SK-N-SH (cell line): Measurements from ENCODE around the gene TEX52. TPM values are rescaled to one million over a fixed set of nuclear protein-coding genes. Genes with fewer than 3 reads are reported as not detected.

Experiments
- CTCF ChIA-PET: fragments of 300-600, 350-600 bp; formaldehyde crosslinking; extraction: SDS; loops from one replicate; lab custom pipeline; 2021; lab: Yijun Ruan, JAX
- POLR2A ChIA-PET: fragments of 350-600 bp; sonication (Branson Sonifier 250); formaldehyde crosslinking; extraction: SDS; loops from one replicate; lab custom pipeline; 2020; ENCODE audit warnings: antibody characterized with exemption, inconsistent platforms; lab: Yijun Ruan, JAX
- DNase-seq: peaks from one replicate; pipeline ENCODE4 v3.0.0; 2012
- H2AFZ ChIP-seq: fragments of 200-600 bp; sonication (generic); 2 replicates; pipeline ENCODE4 v1.8.1; 2016; ENCODE audit warnings: antibody characterized with exemption, mild to moderate bottlenecking, low read depth
- H3F3A ChIP-seq: fragments of 200-600 bp; sonication (generic); replicated peaks from 2 replicates; pipeline ENCODE3; 2016; ENCODE audit warnings: antibody characterized with exemption, mild to moderate bottlenecking; ENCODE audit not compliant: insufficient read depth
- H3K27ac ChIP-seq, 2 experiments: fragments of 200-500 bp in 1 of 2; fragments of 200-600 bp in 1 of 2; sonication (Bioruptor generic) in 1 of 2; sonication (generic), shearing (Covaris generic) in 1 of 2; 2 replicates each; pipeline versions ENCODE4 v1.5.1 to v1.6.1; 2014 to 2016; ENCODE audit warnings: low read depth in 2 of 2, inconsistent platforms in 1 of 2, low read length in 1 of 2, mild to moderate bottlenecking in 1 of 2, mixed read lengths in 1 of 2
- H3K27me3 ChIP-seq: fragments of 200-600 bp; sonication (generic), shearing (Covaris generic); 2 replicates; pipeline ENCODE4 v1.6.1; 2016; ENCODE audit warnings: mixed run types; ENCODE audit not compliant: insufficient read depth
- H3K36me3 ChIP-seq, 2 experiments: fragments of 200-500 bp in 1 of 2; fragments of 200-600 bp in 1 of 2; sonication (Bioruptor generic) in 1 of 2; sonication (generic) in 1 of 2; replicated peaks in 1 of 2; 2 replicates each; pipeline versions ENCODE3 to v1.5.1; 2014 to 2016; ENCODE audit warnings: low read length in 1 of 2, mild to moderate bottlenecking in 1 of 2; ENCODE audit not compliant: insufficient read depth in 2 of 2, control insufficient read depth in 1 of 2
- H3K4me1 ChIP-seq, 2 experiments: fragments of 200-500 bp in 1 of 2; fragments of 200-600 bp in 1 of 2; sonication (Bioruptor generic) in 1 of 2; sonication (generic), shearing (Covaris generic) in 1 of 2; 2 replicates each; pipeline versions ENCODE4 v1.5.1 to v1.6.1; 2014 to 2016; ENCODE audit warnings: low read depth in 1 of 2, low read length in 1 of 2, mixed run types in 1 of 2; ENCODE audit not compliant: insufficient read depth in 2 of 2, control insufficient read depth in 1 of 2
- H3K4me2 ChIP-seq: fragments of 200-600 bp; sonication (generic), shearing (Covaris generic); 2 replicates; pipeline ENCODE4 v1.6.1; 2017; ENCODE audit warnings: mixed run types
- H3K4me3 ChIP-seq, 2 experiments: fragments of 200-500 bp in 1 of 2; fragments of 200-600 bp in 1 of 2; sonication (Bioruptor generic) in 1 of 2; sonication (generic), shearing (Covaris generic) in 1 of 2; 2 replicates each; pipeline versions ENCODE4 v1.5.1 to v1.8.1; 2014 to 2016; ENCODE audit warnings: low read depth in 2 of 2, inconsistent platforms in 1 of 2, low read length in 1 of 2, mild to moderate bottlenecking in 1 of 2, mixed read lengths in 1 of 2, moderate library complexity in 1 of 2
- H3K79me2 ChIP-seq: fragments of 200-600 bp; sonication (generic); 2 replicates; pipeline ENCODE4 v1.8.1; 2017; ENCODE audit warnings: mild to moderate bottlenecking; ENCODE audit not compliant: insufficient read depth
- H3K9ac ChIP-seq: fragments of 200-600 bp; sonication (generic); 2 replicates; pipeline ENCODE4 v1.6.1; 2017; ENCODE audit warnings: mixed run types
- H3K9me2 ChIP-seq: fragments of 200-600 bp; sonication (generic); 2 replicates; pipeline ENCODE4 v1.6.1; 2017; ENCODE audit warnings: mixed run types
- H3K9me3 ChIP-seq: fragments of 200-600 bp; sonication (generic); 2 replicates; pipeline ENCODE4 v1.6.1; 2017; ENCODE audit warnings: mixed run types, mild to moderate bottlenecking, moderate library complexity
- H4K20me1 ChIP-seq: fragments of 200-600 bp; sonication (generic); 2 replicates; pipeline ENCODE4 v1.6.1; 2017; ENCODE audit warnings: mild to moderate bottlenecking, mixed run types; ENCODE audit not compliant: insufficient read depth
- CHD2 ChIP-seq: fragments of 150-350 bp; IDR thresholded peaks from 2 replicates; pipeline ENCODE4 v1.6.1; 2018; ENCODE audit warnings: low read length; ENCODE audit not compliant: partially characterized antibody
- CTCF ChIP-seq: fragments of 200-600 bp; sonication (generic); IDR thresholded peaks from 2 replicates; pipeline ENCODE4 v1.6.1; 2017; ENCODE audit warnings: antibody characterized with exemption, mild to moderate bottlenecking, moderate library complexity
- ELF1 ChIP-seq: IDR thresholded peaks from 2 replicates; pipeline ENCODE4 v1.4.0; 2012
- EP300 ChIP-seq, 2 experiments: IDR thresholded peaks; 2 replicates each; pipeline versions ENCODE4 v1.4.0 to v1.6.1; 2012; ENCODE audit warnings: borderline replicate concordance in 1 of 2, low read depth in 1 of 2, low read length in 1 of 2
- EZH2phosphoT487 ChIP-seq: fragments of 200-600 bp; sonication (generic); IDR thresholded peaks from 2 replicates; pipeline ENCODE4 v1.6.1; 2017; ENCODE audit warnings: low read depth, mixed run types, mild to moderate bottlenecking, antibody characterized with exemption, moderate library complexity, borderline replicate concordance
- FOXM1 ChIP-seq: IDR thresholded peaks from 2 replicates; pipeline ENCODE4 v1.4.0; 2012; ENCODE audit warnings: low read depth, mild to moderate bottlenecking
- GABPA ChIP-seq: IDR thresholded peaks from 2 replicates; pipeline ENCODE4 v1.4.0; 2012; ENCODE audit warnings: low read depth, mild to moderate bottlenecking
- MEF2A ChIP-seq: IDR thresholded peaks from 2 replicates; pipeline ENCODE4 v1.4.0; 2012; ENCODE audit warnings: low read depth, borderline replicate concordance
- MXI1 ChIP-seq: IDR thresholded peaks from 2 replicates; pipeline ENCODE4 v1.6.1; 2012; ENCODE audit warnings: mild to moderate bottlenecking, low read depth, low read length, improper control_type of control experiment
- NFIC ChIP-seq: IDR thresholded peaks from 2 replicates; pipeline ENCODE4 v1.4.0; 2012; ENCODE audit warnings: borderline replicate concordance
- NRF1 ChIP-seq: IDR thresholded peaks from 2 replicates; pipeline ENCODE4 v1.6.1; 2012; ENCODE audit warnings: low read depth, mild to moderate bottlenecking, low read length
- PBX3 ChIP-seq: IDR thresholded peaks from 2 replicates; pipeline ENCODE4; 2012
- POLR2AphosphoS5 ChIP-seq: IDR thresholded peaks from 2 replicates; pipeline ENCODE4 v1.6.1; 2012; ENCODE audit warnings: low read depth, low read length
- REST ChIP-seq: IDR thresholded peaks from 2 replicates; pipeline ENCODE4 v1.6.1; 2012; ENCODE audit warnings: mild to moderate bottlenecking, low read depth, low read length, moderate library complexity
- RFX5 ChIP-seq: IDR thresholded peaks from 2 replicates; pipeline ENCODE4 v1.6.1; 2012; ENCODE audit warnings: mild to moderate bottlenecking, improper control_type of control experiment, low read length
- SIN3A ChIP-seq: IDR thresholded peaks from 2 replicates; pipeline ENCODE4 v1.6.1; 2012; ENCODE audit warnings: low read depth, mild to moderate bottlenecking, low read length, moderate library complexity, borderline replicate concordance
- TAF1 ChIP-seq: IDR thresholded peaks from 2 replicates; pipeline ENCODE4 v1.6.1; 2012; ENCODE audit warnings: low read depth, mild to moderate bottlenecking, low read length, moderate library complexity, borderline replicate concordance
- TEAD4 ChIP-seq: IDR thresholded peaks from 2 replicates; pipeline ENCODE4 v1.4.0; 2012; ENCODE audit warnings: mild to moderate bottlenecking, borderline replicate concordance; ENCODE audit not compliant: insufficient read depth
- YY1 ChIP-seq: IDR thresholded peaks from 2 replicates; pipeline ENCODE4 v1.4.0; 2012; ENCODE audit warnings: low read depth, mild to moderate bottlenecking
- ZBTB33 ChIP-seq: IDR thresholded peaks from 2 replicates; pipeline ENCODE4 v1.4.0; 2012; ENCODE audit warnings: low read depth, borderline replicate concordance
- WGBS: methylation state at CpG from one replicate; pipeline ENCODE4 v1.1.6; 2017; ENCODE audit warnings: low lambda C conversion rate; 5-methylcytosine and 5-hydroxymethylcytosine counted together
- polyA plus RNA-seq, 3 experiments: library from polyadenylated mRNA; depleted of rRNA; stranded (reverse); fragments of >200 nt; gene quantifications; 2 replicates each; pipeline ENCODE4 v1.2.3, GENCODE V29; 2012
- TF ChIP-seq, protein P1 (sequence below): fragments of 150-350 bp; IDR thresholded peaks from 2 replicates; pipeline ENCODE4 v1.6.1; 2017; ENCODE audit warnings: antibody characterized with exemption, low read length, low read depth, borderline replicate concordance

The TEX52 gene
- polyA plus RNA-seq, 1 of the 3 experiments (the other 2 are of a cell fraction), result not detected

DNA sequence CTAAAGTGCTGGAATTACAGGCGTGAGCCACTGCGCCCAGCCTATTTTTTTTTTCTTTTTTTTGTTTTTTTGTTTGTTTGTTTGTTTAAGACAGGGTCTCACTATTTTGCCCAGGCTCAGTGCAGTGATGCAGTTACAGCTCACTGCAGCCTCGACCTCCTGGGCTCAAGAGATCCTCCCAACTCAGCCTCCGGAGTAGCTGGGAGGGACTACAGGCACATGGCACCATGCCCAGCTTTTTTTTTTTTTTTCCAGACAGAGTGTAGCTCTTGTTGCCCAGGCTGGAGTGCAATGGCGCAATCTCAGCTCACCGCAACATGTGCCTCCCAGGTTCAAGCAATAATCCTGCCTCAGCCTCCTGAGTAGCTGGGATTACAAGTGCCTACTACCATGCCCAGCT lies 50.1 kb downstream of the TEX52 start (continued):
- no peak for TF ChIP-seq PBX3
- TF ChIP-seq EP300 (IDR thresholded peaks at IDR 0.05; ENCODE audit: borderline replicate concordance in 1 of 2, low read depth in 1 of 2, low read length in 1 of 2), result no peak
- no peak for TF ChIP-seq GABPA
- no peak for TF ChIP-seq TAF1
- no peak for TF ChIP-seq ELF1
- no peak for TF ChIP-seq CTCF
- no peak for TF ChIP-seq YY1
- no peak for TF ChIP-seq FOXM1

DNA sequence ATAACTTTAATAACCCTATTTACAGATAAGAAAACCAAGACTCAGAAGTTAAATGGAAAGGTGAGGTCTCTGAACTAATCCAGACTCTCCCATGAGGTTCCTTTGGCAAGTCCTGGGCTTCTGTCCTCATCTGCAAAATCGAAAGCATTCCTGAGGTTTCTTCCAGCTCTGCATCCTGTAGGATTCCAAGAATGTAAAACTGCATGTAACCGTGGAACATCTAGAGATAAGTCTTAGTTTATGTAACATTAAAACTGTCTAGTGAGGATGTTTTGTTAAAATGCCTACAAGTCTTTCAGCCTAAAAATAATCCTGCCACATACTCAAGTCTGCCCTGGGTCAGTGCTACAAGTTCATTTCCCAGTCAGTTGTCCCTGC lies 51.7 kb downstream of the TEX52 start:
- H3K4me3 ChIP-seq, result no peak overlapping the region
- H2AFZ ChIP-seq, result no peak overlapping the region
- H3K27ac ChIP-seq, result peak overlapping the region in 1 of 2 experiments; percentile 4; a peak in 1 of 4 replicates
- ChIA-PET CTCF (interaction anchor here (1.0 to 1.3 kb wide), 2 partner anchors 20 to 21 kb away, joined by 3 read pairs; no protein-coding TSS in a partner anchor), POLR2A (no interaction called here)
- no peaks in the 10 kb centered on the region for H3K9me2 ChIP-seq
- H3K79me2 ChIP-seq, result no peaks in the 10 kb centered on the region
- no peaks in the 10 kb centered on the region for H3F3A ChIP-seq
- no peak overlapping the region for H3K9ac ChIP-seq
- peaks cover 0 to 4% of the 10 kb centered on the region in 2 experiments; a peak in 1 of 4 replicates for H3K4me1 ChIP-seq
- no peak overlapping the region for H3K4me2 ChIP-seq
- H3K36me3 ChIP-seq, result peaks cover 32 to 51% of the 10 kb centered on the region in 2 experiments
- WGBS, result 69% methylated on average over 2 of the region's 2 CpGs
- no peak for DNase-seq
- H3K27me3 ChIP-seq, result no peaks in the 10 kb centered on the region
- H3K9me3 ChIP-seq, result no peaks in the 10 kb centered on the region
- H4K20me1 ChIP-seq, result no peaks in the 10 kb centered on the region
- TF ChIP-seq REST (no peak), NRF1 (no peak), POLR2AphosphoS5 (no peak), MXI1 (no peak), SIN3A (no peak), PBX3 (no peak), YY1 (no peak), RFX5 (no peak), CHD2 (no peak), MEF2A (no peak), NFIC (no peak), EZH2phosphoT487 (no peak), GABPA (no peak), TEAD4 (no peak), ZBTB33 (no peak)
- TF ChIP-seq, protein P1, sequence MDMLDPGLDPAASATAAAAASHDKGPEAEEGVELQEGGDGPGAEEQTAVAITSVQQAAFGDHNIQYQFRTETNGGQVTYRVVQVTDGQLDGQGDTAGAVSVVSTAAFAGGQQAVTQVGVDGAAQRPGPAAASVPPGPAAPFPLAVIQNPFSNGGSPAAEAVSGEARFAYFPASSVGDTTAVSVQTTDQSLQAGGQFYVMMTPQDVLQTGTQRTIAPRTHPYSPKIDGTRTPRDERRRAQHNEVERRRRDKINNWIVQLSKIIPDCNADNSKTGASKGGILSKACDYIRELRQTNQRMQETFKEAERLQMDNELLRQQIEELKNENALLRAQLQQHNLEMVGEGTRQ, result no peak
